HepG2 (cell line): ENCODE measurements around the gene ZNF512B. TPM values are rescaled to one million over a fixed set of nuclear protein-coding genes. Genes with fewer than 3 reads are reported as not detected.
A peak's percentile ranks its signal among the peaks of the same experiment; 100 is the strongest.

Experiments
- POLR2AphosphoS2 ChIP-seq: IDR thresholded peaks from 2 replicates; pipeline ENCODE4 v1.6.1; 2011; ENCODE audit warnings: low read depth, low read length, improper control_type of control experiment
- SOX13 ChIP-seq, 3 experiments: fragments of 450-650 bp in 1 of 3; sonication (generic) in 1 of 3; formaldehyde crosslinking in 1 of 3; IDR thresholded peaks in 2 of 3; conservative IDR thresholded peaks in 1 of 3; 2 replicates each; pipeline versions ENCODE4 v1.5.0 to v1.6.1; 2016 to 2020; ENCODE audit warnings: antibody characterized with exemption in 1 of 3, mild to moderate bottlenecking in 1 of 3, missing compliant biosample characterization in 1 of 3, missing genetic modification reagents in 1 of 3, moderate library complexity in 1 of 3
- ZKSCAN5 ChIP-seq: sonication (generic); formaldehyde crosslinking; IDR thresholded peaks from 2 replicates; pipeline ENCODE4 v1.5.1; 2020; ENCODE audit warnings: mild to moderate bottlenecking, missing genetic modification reagents
- ZNF17 ChIP-seq: sonication (generic); formaldehyde crosslinking; IDR thresholded peaks from 2 replicates; pipeline ENCODE4 v1.5.0; 2020; ENCODE audit warnings: mild to moderate bottlenecking, missing genetic modification reagents
- ZNF234 ChIP-seq: sonication (generic); formaldehyde crosslinking; conservative IDR thresholded peaks from 2 replicates; pipeline ENCODE4 v1.5.1; 2020; ENCODE audit warnings: mild to moderate bottlenecking, missing genetic modification reagents
- ZNF552 ChIP-seq: sonication (generic); formaldehyde crosslinking; IDR thresholded peaks from 2 replicates; pipeline ENCODE4 v1.9.0; 2022; ENCODE audit warnings: missing genetic modification reagents, mild to moderate bottlenecking, borderline replicate concordance
- ZNF629 ChIP-seq: sonication (generic); formaldehyde crosslinking; conservative IDR thresholded peaks from 2 replicates; pipeline ENCODE4 v1.5.0; 2020; ENCODE audit warnings: missing genetic modification reagents
- polyA plus RNA-seq, 8 experiments: library from polyadenylated mRNA; depleted of rRNA in 3 of 8; stranded (reverse) in 7 of 8; unstranded in 1 of 8; fragments of >200 nt; fragmentation: Illumina TruSeq in 4 of 8; extraction: Trizol in 4 of 8; gene quantifications; 2 replicates each; pipeline versions ENCODE4 v1.2.1 to v1.2.3, GENCODE V29; 2011 to 2016; ENCODE audit warnings: low read depth in 4 of 8, missing spikeins in 1 of 8, mixed read lengths in 1 of 8; ENCODE audit not compliant: insufficient read depth in 1 of 8
- total RNA-seq, 5 experiments: library from RNA; depleted of rRNA; stranded (reverse); fragments of >200 nt; fragmentation: Illumina TruSeq; extraction: Trizol; gene quantifications; 2 replicates each; pipeline ENCODE4 v1.2.3, GENCODE V29; 2016; ENCODE audit warnings: low read depth in 1 of 5
- TF ChIP-seq, protein P1 (sequence below): sonication (generic); formaldehyde crosslinking; IDR thresholded peaks from 2 replicates; pipeline ENCODE4 v1.5.1; 2020; ENCODE audit warnings: mild to moderate bottlenecking, moderate library complexity, missing genetic modification reagents
- TF ChIP-seq, protein P2 (sequence below), 2 experiments: sonication (generic) in 1 of 2; formaldehyde crosslinking in 1 of 2; IDR thresholded peaks; 2 replicates each; pipeline versions ENCODE4 v1.5.1 to v1.6.1; 2011 to 2020; ENCODE audit warnings: borderline replicate concordance in 1 of 2, low read depth in 1 of 2, low read length in 1 of 2, mild to moderate bottlenecking in 1 of 2, missing genetic modification reagents in 1 of 2, moderate library complexity in 1 of 2

ZNF512B gene
- total and polyA plus RNA-seq, 2 of the 13 experiments (the other 11 are each of a cell fraction or from before 2014, with no cell fraction given): 11.5 to 30.6 TPM

DNA sequence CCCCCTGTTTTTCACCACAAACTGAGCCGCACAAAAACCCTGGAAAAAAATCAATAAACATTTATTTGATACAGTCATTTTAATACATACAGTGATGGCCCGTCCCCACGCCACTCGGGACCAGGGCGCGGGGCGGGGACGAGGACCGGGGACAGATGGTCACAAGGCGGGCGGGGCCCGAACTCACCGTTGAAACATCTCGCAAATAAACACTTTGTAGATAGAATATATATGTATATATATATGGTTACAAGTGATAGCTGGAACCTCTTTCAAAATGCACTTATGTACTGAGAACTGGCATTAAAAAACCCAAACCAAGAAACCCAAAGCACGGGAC, 13.1 kb downstream of the ZNF512B start (continued):
- TF ChIP-seq, protein P1, sequence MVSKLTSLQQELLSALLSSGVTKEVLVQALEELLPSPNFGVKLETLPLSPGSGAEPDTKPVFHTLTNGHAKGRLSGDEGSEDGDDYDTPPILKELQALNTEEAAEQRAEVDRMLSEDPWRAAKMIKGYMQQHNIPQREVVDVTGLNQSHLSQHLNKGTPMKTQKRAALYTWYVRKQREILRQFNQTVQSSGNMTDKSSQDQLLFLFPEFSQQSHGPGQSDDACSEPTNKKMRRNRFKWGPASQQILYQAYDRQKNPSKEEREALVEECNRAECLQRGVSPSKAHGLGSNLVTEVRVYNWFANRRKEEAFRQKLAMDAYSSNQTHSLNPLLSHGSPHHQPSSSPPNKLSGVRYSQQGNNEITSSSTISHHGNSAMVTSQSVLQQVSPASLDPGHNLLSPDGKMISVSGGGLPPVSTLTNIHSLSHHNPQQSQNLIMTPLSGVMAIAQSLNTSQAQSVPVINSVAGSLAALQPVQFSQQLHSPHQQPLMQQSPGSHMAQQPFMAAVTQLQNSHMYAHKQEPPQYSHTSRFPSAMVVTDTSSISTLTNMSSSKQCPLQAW (CRISPR knock-in tag): peak; percentile 35; the same call in 1 of the 2 replicates
- 0 out of 2 replicates have a peak, but pooled peaks have one; percentile 45 for TF ChIP-seq ZNF17
- TF ChIP-seq ZNF552 (CRISPR knock-in tag): peak; percentile 6; the same call in 1 of the 2 replicates
- TF ChIP-seq, protein P2, sequence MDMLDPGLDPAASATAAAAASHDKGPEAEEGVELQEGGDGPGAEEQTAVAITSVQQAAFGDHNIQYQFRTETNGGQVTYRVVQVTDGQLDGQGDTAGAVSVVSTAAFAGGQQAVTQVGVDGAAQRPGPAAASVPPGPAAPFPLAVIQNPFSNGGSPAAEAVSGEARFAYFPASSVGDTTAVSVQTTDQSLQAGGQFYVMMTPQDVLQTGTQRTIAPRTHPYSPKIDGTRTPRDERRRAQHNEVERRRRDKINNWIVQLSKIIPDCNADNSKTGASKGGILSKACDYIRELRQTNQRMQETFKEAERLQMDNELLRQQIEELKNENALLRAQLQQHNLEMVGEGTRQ (IDR thresholded peaks at IDR 0.05; ENCODE audit: low read depth, low read length): no peak
- TF ChIP-seq, protein P2 (CRISPR knock-in tag; IDR thresholded peaks at IDR 0.05; ENCODE audit: borderline replicate concordance): no peak; the same call in 1 of the 2 replicates
- no peak for TF ChIP-seq ZNF629 (CRISPR knock-in tag)
- TF ChIP-seq POLR2AphosphoS2: peak; percentile 34; the same call in 1 of the 2 replicates
- TF ChIP-seq ZNF234 (CRISPR knock-in tag): peak; percentile 6; the same call in 1 of the 2 replicates
- TF ChIP-seq SOX13 (IDR thresholded peaks at IDR 0.05): 0 out of 2 replicates have a peak, but pooled peaks have one; percentile 9
- no peak for TF ChIP-seq SOX13 (CRISPR knock-in tag; conservative IDR thresholded peaks at IDR 0.05 in 1 of 2, IDR thresholded peaks at IDR 0.05 in 1 of 2)
- TF ChIP-seq ZKSCAN5: no peak
